Measurements from ENCODE around the gene TGFBI. TPM values are rescaled to one million over a fixed set of nuclear protein-coding genes. Genes with fewer than 3 reads are reported as not detected.

Gene TGFBI
- polyA plus RNA-seq, 3 donors = 480 to 653 (median 565) TPM

DNA sequence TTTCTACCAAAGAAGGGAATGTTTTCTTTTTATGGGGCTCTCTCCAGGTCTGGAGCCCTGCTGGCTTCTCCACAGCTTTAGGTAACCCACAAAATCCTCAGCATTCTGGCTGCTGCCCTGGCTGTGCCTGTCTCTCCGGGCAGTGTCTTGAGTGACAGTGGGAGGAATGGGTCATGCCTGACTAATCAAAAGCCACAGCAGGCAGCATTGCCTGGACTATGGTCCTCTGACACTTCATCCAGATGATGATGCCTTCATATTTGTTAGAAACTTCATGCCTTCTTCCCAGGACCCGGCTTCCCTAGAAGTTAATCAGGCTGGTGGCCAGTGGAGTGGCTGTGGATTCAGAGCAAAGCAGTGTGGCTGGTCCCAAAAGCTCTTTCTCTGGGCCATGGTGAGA lies 32.2 kb upstream of the TGFBI start:
- Histone ChIP-seq H3K4me1 (ENCODE audit: control insufficient read depth in 1 of 2, insufficient read depth in 2 of 2, low read length in 2 of 2) (peaks cover 41 to 54% of the 10 kb centered on the region in 2 donors), H3K9ac (ENCODE audit: insufficient read depth, low read length, poor library complexity, severe bottlenecking) (no peak overlapping the region), H4K20me1 (ENCODE audit: insufficient read depth, low read length) (no peaks in the 10 kb centered on the region), H2AFZ (ENCODE audit: insufficient read depth, low read depth, low read length, poor library complexity, severe bottlenecking) (peak overlapping the region; percentile 27), H3K9me3 (replicated peaks in 1 of 2; ENCODE audit: control insufficient read depth in 1 of 2, insufficient read depth in 1 of 2, low read length in 2 of 2) (no peaks in the 10 kb centered on the region), H3K27me3 (ENCODE audit: control insufficient read depth in 2 of 2, insufficient read depth in 2 of 2, low read length in 2 of 2) (no peaks in the 10 kb centered on the region), H3K36me3 (replicated peaks in 1 of 2; ENCODE audit: control insufficient read depth in 1 of 2, insufficient read depth in 2 of 2, low read length in 2 of 2) (no peaks in the 10 kb centered on the region), H3K4me2 (replicated peaks; ENCODE audit: extremely low read depth, low read length, poor library complexity, severe bottlenecking) (no peak overlapping the region), H3K79me2 (ENCODE audit: insufficient read depth, low read length) (no peaks in the 10 kb centered on the region), H3K4me3 (replicated peaks in 1 of 3; ENCODE audit: low read depth in 2 of 3, low read length in 3 of 3) (no peak overlapping the region), H3K27ac (ENCODE audit: low read depth in 1 of 2, low read length in 2 of 2) (no peak overlapping the region)
- no peak for DNase-seq
- Mint-ChIP-seq H3K27me3 (ENCODE audit: low read depth in 3 of 3) (peaks cover 3 to 19% (median 5%) of the 10 kb centered on the region in 3 donors), H3K4me3 (no peak overlapping the region), H3K27ac (no peak overlapping the region), H3K36me3 (peaks cover 0 to 3% of the 10 kb centered on the region in 2 donors), H3K9me3 (no peaks in the 10 kb centered on the region), H3K4me1 (peaks cover 51% of the 10 kb centered on the region)
- TF ChIP-seq, protein P1, sequence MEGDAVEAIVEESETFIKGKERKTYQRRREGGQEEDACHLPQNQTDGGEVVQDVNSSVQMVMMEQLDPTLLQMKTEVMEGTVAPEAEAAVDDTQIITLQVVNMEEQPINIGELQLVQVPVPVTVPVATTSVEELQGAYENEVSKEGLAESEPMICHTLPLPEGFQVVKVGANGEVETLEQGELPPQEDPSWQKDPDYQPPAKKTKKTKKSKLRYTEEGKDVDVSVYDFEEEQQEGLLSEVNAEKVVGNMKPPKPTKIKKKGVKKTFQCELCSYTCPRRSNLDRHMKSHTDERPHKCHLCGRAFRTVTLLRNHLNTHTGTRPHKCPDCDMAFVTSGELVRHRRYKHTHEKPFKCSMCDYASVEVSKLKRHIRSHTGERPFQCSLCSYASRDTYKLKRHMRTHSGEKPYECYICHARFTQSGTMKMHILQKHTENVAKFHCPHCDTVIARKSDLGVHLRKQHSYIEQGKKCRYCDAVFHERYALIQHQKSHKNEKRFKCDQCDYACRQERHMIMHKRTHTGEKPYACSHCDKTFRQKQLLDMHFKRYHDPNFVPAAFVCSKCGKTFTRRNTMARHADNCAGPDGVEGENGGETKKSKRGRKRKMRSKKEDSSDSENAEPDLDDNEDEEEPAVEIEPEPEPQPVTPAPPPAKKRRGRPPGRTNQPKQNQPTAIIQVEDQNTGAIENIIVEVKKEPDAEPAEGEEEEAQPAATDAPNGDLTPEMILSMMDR (IDR thresholded peaks at IDR 0.05) = no peak
- intact Hi-C loops (cut with micrococcal nuclease) = loop anchor here in 1 of 2 donors (5.0 kb wide), 1 partner anchor 36 kb away; no protein-coding TSS in a partner anchor
- no CpG with 5 or more reads among the region's 2 CpGs for WGBS (ENCODE audit: insufficient coverage)

DNA sequence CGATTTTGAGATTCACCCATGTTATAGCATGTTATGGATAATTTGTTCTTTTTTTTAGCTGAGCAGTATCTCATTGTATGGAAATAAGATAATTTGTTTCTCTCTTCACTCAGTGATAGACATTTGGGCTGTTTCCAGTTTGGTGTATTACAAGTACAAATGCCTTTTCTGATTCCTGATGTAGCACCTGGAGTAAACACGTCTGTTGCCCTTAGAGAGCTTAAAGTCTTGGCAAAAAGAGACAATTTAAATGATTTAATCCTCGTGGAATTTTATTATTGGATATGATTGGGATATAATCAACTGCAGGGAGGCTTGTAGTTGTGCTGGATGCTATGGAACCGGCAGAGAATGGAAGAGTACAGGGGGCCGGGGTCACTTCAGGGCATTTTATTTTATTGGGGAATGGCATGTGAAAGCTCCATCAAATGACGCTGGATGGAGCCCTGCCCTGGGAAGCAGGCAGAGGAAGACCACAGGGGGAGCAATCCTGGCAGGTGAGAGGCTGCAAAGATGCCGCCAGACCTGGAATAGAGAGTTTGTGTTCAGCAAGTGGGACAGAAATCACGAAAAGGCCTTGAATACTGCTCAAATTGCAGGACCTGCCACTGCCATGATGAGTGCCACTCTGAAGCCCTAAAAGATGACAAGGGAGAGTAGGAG lies 31.0 kb upstream of the TGFBI start:
- H3K36me3 ChIP-seq (replicated peaks in 1 of 2; ENCODE audit: control insufficient read depth in 1 of 2, insufficient read depth in 2 of 2, low read length in 2 of 2) = no peaks in the 10 kb centered on the region
- intact Hi-C loops (cut with micrococcal nuclease) = loop anchor here in 1 of 2 donors (5.0 kb wide), 1 partner anchor 34 kb away; no protein-coding TSS in a partner anchor
- Mint-ChIP-seq H3K27ac (peak overlapping the region in 5 of 7 donors; percentile 42 to 96 (median 94)), H3K36me3 (peaks cover 0 to 3% of the 10 kb centered on the region in 2 donors), H3K4me1 (peaks cover 61% of the 10 kb centered on the region), H3K4me3 (no peak overlapping the region), H3K9me3 (no peaks in the 10 kb centered on the region), H3K27me3 (ENCODE audit: low read depth in 3 of 3) (peaks cover 3 to 19% (median 5%) of the 10 kb centered on the region in 3 donors)
- H3K4me3 ChIP-seq (replicated peaks in 1 of 3; ENCODE audit: low read depth in 2 of 3, low read length in 3 of 3) = no peak overlapping the region
- no peaks in the 10 kb centered on the region for H3K27me3 ChIP-seq (ENCODE audit: control insufficient read depth in 2 of 2, insufficient read depth in 2 of 2, low read length in 2 of 2)
- H3K27ac ChIP-seq (ENCODE audit: low read depth in 1 of 2, low read length in 2 of 2) = peak overlapping the region in 1 of 2 donors; percentile 88
- WGBS (ENCODE audit: insufficient coverage) = 96% methylated on average over 6 of the region's 8 CpGs
- H3K9me3 ChIP-seq (replicated peaks in 1 of 2; ENCODE audit: control insufficient read depth in 1 of 2, insufficient read depth in 1 of 2, low read length in 2 of 2) = no peaks in the 10 kb centered on the region
- peaks cover 49 to 65% of the 10 kb centered on the region in 2 donors for H3K4me1 ChIP-seq (ENCODE audit: control insufficient read depth in 1 of 2, insufficient read depth in 2 of 2, low read length in 2 of 2)
- TF ChIP-seq, protein P1 (IDR thresholded peaks at IDR 0.05) = no peak
- no peak overlapping the region for H3K4me2 ChIP-seq (replicated peaks; ENCODE audit: extremely low read depth, low read length, poor library complexity, severe bottlenecking)
- H3K79me2 ChIP-seq (ENCODE audit: insufficient read depth, low read length) = no peaks in the 10 kb centered on the region
- H4K20me1 ChIP-seq (ENCODE audit: insufficient read depth, low read length) = no peaks in the 10 kb centered on the region
- DNase-seq = no peak
- H2AFZ ChIP-seq (ENCODE audit: insufficient read depth, low read depth, low read length, poor library complexity, severe bottlenecking) = no peak overlapping the region
- H3K9ac ChIP-seq (ENCODE audit: insufficient read depth, low read length, poor library complexity, severe bottlenecking) = no peak overlapping the region
